A673 (cell line): ENCODE data around the gene EVI5L. TPM values are rescaled to one million over a fixed set of nuclear protein-coding genes. Genes with fewer than 3 reads are reported as not detected.

Experiments
- BruUV-seq: library from RNA; stranded (reverse); fragments of 400-500 nt; replicated peaks from 2 replicates; lab custom pipeline; 2021; lab: Mats Ljungman, UMichigan
- CTCF ChIA-PET: fragments of 300-600 bp; sonication (Branson Sonifier 250); formaldehyde crosslinking; loops from one replicate; lab custom pipeline; 2022; ENCODE audit warnings: antibody characterized with exemption; lab: Charles Lee
- POLR2A ChIA-PET: fragments of 300-600 bp; sonication (Branson Sonifier 250); formaldehyde crosslinking; loops from one replicate; lab custom pipeline; 2022; ENCODE audit warnings: antibody characterized with exemption; ENCODE audit not compliant: low non-redundant PET; lab: Charles Lee
- DNase-seq: peaks from one replicate; pipeline ENCODE4 v3.0.0-alpha.2; 2015; ENCODE audit warnings: low spot score
- H3K27ac ChIP-seq: fragments of 200-600 bp; sonication (generic); 2 replicates; pipeline ENCODE4 v1.5.1; 2016; ENCODE audit warnings: mixed run types, low read depth, mild to moderate bottlenecking, mixed read lengths, antibody characterized with exemption, low read length; ENCODE audit not compliant: poor library complexity, severe bottlenecking
- H3K27me3 ChIP-seq: fragments of 200-600 bp; sonication (generic); replicated peaks from 2 replicates; pipeline ENCODE4 v1.6.1; 2017; ENCODE audit warnings: mixed run types, low read depth, mild to moderate bottlenecking, mixed read lengths, antibody characterized with exemption, low read length; ENCODE audit not compliant: insufficient read depth, poor library complexity
- H3K36me3 ChIP-seq: fragments of 200-600 bp; sonication (generic); 2 replicates; pipeline ENCODE4 v1.6.1; 2016; ENCODE audit warnings: mixed run types, mild to moderate bottlenecking, mixed read lengths, antibody characterized with exemption, low read length; ENCODE audit not compliant: insufficient read depth, poor library complexity, severe bottlenecking
- H3K4me1 ChIP-seq: fragments of 200-600 bp; sonication (generic); 2 replicates; pipeline ENCODE4 v1.6.1; 2017; ENCODE audit warnings: mixed run types, mild to moderate bottlenecking, mixed read lengths, antibody characterized with exemption, low read length; ENCODE audit not compliant: insufficient read depth, poor library complexity, severe bottlenecking
- H3K4me3 ChIP-seq: fragments of 200-600 bp; sonication (generic); 2 replicates; pipeline ENCODE4 v1.5.1; 2016; ENCODE audit warnings: low read depth, mixed run types, mild to moderate bottlenecking, mixed read lengths, low read length; ENCODE audit not compliant: poor library complexity, severe bottlenecking
- H3K9me3 ChIP-seq: fragments of 200-600 bp; sonication (generic); 2 replicates; pipeline ENCODE4 v1.6.1; 2016; ENCODE audit warnings: mixed run types, low read depth, mild to moderate bottlenecking, mixed read lengths, antibody characterized with exemption, low read length; ENCODE audit not compliant: poor library complexity, severe bottlenecking
- CTCF ChIP-seq: fragments of 300-800, 200-600 bp; sonication (generic); conservative IDR thresholded peaks from 2 replicates; pipeline ENCODE4 v1.5.1; 2017; ENCODE audit warnings: low read depth, mild to moderate bottlenecking, antibody characterized with exemption, low read length, moderate library complexity, mixed read lengths
- EZH2 ChIP-seq: fragments of 200-600 bp; sonication (generic); IDR thresholded peaks from 2 replicates; pipeline ENCODE4 v1.6.1; 2017; ENCODE audit warnings: borderline replicate concordance, low read depth, mild to moderate bottlenecking, mixed read lengths, antibody characterized with exemption, low read length; ENCODE audit not compliant: poor library complexity, severe bottlenecking
- intact Hi-C: fragments of 100-400 bp; cut with micrococcal nuclease; formaldehyde crosslinking; loops from one replicate; pipeline ENCODE4 v1.10.0; 2022; ENCODE audit not compliant: unreplicated experiment
- total RNA-seq: library from RNA; stranded (reverse); gene quantifications from 2 replicates; pipeline ENCODE4 v1.2.3, GENCODE V29; 2021

Gene EVI5L
- total RNA-seq, 1 experiment from 2014 or later: 4.8 TPM

- DNase-seq: no peak
- H3K36me3 ChIP-seq: no peaks in the 10 kb centered on the region
- no peaks in the 10 kb centered on the region for H3K4me1 ChIP-seq
- H3K4me3 ChIP-seq: no peak overlapping the region
- CTCF ChIA-PET: no interaction called here
- POLR2A ChIA-PET: no interaction called here
- no peak for TF ChIP-seq CTCF
- no peaks in the 10 kb centered on the region for H3K27me3 ChIP-seq
- H3K27ac ChIP-seq: no peak overlapping the region
- BruUV-seq: no TSS peak
- intact Hi-C loops: no loop called here
- peaks cover 4% of the 10 kb centered on the region for H3K9me3 ChIP-seq
These were observed 12.2 kb upstream of the EVI5L start for GRCh38 chr19:7817801-7818200.

DNA sequence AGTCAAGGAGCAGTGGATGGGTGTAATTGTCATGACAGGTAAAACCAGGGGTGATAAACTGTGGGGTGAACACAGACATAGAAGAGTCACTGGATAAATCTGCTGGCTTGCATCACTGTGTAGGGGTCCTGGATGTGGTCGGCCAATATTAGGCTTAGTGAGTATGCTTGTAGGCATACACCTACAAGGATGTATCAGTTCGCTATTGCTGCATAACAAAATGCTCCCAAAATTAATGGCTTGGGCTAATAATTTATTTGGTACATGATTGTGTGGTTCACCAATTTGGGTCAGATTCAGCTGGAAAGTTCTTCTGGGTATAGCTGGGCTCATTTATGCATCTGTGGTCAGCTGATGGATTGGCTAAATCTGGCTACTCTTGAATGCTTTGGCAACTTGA is 11.2 kb upstream of the EVI5L start:
- H3K27ac ChIP-seq: no peak overlapping the region
- DNase-seq: no peak
- H3K27me3 ChIP-seq: no peaks in the 10 kb centered on the region
- TF ChIP-seq CTCF (no peak), EZH2 (no peak)
- CTCF ChIA-PET: no interaction called here
- no peaks in the 10 kb centered on the region for H3K36me3 ChIP-seq
- H3K4me1 ChIP-seq: no peaks in the 10 kb centered on the region
- intact Hi-C loops: no loop called here
- no peak overlapping the region for H3K4me3 ChIP-seq
- peaks cover 4% of the 10 kb centered on the region for H3K9me3 ChIP-seq
- no TSS peak for BruUV-seq
- POLR2A ChIA-PET: no interaction called here

- no peak overlapping the region for H3K4me3 ChIP-seq
- H3K9me3 ChIP-seq: peaks cover 4% of the 10 kb centered on the region
- no peak for DNase-seq
- ChIA-PET CTCF (no interaction called here), POLR2A (no interaction called here)
- H3K27ac ChIP-seq: no peak overlapping the region
- intact Hi-C loops: no loop called here
- H3K4me1 ChIP-seq: no peaks in the 10 kb centered on the region
- H3K27me3 ChIP-seq: no peaks in the 10 kb centered on the region
- BruUV-seq: no TSS peak
- TF ChIP-seq CTCF (no peak), EZH2 (no peak)
- H3K36me3 ChIP-seq: no peaks in the 10 kb centered on the region
These were observed 10.7 kb upstream of the EVI5L start for GRCh38 chr19:7819337-7819736.
